ENCODE data around the gene UMAD1.

The UMAD1 gene

DNA sequence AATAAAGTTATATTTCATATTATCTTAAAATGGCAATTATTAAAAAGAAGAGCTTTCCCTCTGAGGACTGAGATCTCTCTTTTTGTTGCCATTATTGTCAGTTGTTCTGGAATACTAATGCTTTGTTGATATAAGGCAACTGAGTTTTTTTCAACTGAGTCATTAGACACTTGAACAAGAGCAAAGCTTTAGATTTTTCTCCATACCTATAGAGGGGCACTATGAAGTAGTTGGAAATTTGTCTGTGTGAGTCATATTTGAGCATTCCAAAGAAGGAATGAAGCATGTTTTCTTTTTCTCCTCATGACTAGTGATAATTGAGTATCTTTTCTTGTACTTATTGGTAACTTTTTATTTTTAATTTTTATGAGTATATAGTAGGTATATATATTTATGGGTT lies 53.3 kb downstream of the UMAD1 start:
- DNase-seq, result no peak

- DNase-seq, result no peak
These were observed 54.0 kb downstream of the UMAD1 start for GRCh38 chr7:7694542-7694941.

- DNase-seq, result no peak
These were observed 54.7 kb downstream of the UMAD1 start for GRCh38 chr7:7695111-7695817.

DNA sequence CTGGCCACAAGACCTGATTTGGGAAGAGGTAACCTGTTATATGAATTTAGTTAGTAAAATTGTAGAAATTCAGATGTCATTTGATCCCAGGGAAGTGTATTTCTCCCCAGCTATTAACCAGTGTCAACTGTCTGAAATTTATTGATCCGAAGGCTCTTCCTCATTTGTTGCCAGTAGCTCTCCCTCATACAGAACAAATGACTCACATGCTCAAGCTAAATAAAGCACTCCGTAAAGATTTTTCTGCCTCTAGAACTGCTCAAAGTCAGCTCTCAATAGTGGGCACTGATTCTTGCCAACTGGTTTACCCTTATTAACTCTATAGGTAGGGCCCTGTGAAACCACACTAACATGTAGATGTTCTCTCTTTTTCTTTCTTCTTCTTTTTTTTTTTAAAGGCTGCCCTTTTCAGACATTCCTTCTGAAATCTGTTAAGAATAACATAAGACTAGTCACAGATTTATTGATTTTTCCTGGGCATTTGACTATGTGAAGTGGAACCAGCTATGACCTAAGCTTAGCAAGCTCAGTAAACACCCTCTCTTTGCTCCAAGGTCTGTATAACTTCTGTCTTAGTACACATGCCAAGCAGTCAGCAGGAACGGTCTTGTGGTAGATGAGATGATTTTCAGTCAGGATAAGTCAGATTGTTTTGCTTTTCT lies 56.0 kb downstream of the UMAD1 start:
- no peak for DNase-seq

- DNase-seq, result no peak
These were observed 58.4 kb downstream of the UMAD1 start for GRCh38 chr7:7698930-7699329.

- no peak for DNase-seq
These were observed 58.8 kb downstream of the UMAD1 start for GRCh38 chr7:7699380-7699779.

DNA sequence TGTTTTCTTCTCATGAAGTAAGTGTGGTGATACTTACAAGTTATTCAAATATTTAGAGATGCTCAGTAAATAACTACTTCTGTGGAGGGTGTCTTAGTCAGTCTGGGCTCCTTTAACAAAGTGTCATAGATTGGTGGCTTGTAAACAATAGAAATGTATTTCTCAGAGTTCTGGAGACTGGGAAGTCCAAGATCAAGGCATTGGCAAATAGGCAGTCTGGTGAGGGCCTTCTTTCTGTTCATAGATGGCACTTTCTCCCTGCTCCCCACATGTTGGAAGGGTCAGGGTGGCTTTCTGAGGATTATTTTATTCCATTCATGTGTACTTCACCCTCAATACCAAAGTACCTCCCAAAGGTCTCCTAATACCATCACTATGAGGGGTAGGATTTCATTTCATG lies 59.4 kb downstream of the UMAD1 start:
- no peak for DNase-seq

DNA sequence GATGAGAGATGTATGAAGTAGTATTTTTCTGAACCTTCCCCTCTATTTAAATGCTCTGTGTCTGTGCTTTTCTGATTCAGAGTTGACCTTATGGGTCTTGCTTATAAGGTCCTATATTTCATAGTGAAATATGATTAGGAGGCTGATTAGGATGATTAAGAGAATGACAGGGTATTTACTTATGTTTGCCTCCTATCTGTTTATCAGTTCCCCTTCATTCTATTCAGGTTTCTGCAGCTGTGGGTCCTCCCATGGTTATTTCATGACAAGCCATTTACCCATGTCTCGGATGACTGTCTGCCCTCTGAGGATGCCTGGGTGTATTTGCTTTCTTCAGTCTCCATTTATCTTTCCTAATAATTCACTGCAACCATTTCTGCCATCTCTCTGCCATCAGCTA lies 61.0 kb downstream of the UMAD1 start:
- no peak for DNase-seq

DNA sequence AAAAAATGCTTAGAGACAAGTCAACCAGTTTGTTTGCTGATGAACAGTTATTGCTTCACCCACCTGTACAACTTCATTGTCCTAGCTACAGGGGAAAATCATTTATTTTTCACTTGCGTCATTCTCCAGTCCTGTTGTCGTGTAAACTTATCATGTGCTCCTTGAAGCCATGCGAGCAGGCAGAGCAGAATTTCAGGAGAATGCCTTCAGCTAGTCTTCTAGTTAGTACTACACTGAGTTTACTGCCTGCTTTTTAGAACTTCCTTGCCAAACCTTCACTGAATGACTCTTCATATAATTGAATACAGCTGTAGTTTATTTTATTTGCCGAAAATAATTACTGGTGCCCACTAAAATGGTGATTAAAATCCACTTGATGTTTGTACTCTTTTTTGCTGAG lies 62.3 kb downstream of the UMAD1 start:
- no peak for DNase-seq

DNA sequence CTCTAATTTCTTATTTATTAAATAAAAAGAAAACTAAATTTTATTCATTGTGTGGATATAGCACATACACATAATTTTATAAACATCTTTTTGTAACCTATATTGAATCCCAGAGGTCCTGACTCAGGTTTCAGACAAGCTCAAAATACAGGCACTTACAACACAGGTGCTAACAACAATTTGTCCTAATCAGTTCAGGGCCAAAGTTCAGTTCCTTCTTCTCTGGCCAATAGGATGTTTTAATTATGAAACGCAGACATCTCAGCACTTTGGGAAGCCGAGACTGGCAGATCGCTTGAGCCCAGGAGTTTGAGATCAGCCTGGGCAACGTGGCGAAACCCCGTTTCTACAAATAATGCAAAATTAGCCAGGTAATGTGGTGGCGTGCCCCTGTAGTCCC lies 62.9 kb downstream of the UMAD1 start:
- no peak for DNase-seq

DNA sequence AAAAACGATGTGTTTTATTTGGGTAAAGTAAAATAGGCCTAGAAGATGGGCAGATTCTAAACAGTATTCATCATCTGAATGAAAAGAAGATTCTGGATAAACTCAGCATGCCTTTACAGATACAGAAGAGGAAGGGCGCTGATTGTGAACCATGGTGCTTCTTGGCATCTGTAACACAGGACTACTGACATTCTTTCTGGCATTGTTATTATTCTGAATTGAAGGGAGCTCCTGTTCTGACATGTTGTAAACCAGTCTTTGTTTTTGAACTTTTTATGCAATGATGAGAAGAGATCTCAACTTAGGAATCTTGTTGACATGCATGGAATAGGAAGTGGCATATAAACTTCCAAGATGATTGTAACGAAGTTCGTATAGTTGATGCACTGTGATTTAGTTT lies 64.3 kb downstream of the UMAD1 start:
- DNase-seq, result no peak

DNA sequence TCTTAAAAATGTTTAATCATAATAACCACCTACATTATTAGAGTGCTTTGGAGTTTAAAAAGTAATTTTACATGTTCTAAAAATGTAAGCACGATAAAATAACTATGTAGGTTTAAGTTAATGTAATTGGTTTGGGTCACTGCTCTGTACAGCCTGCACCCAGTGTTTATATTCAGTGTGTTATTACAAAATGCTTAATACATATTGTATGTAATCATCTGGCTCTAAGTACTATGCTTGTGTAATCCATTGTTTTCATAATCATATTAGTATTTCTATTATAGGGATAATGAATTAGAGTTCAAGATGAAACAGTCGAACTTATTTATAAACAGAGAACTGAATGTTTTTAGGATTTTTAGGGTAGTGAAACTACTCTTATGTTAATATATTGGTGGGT lies 64.8 kb downstream of the UMAD1 start:
- DNase-seq, result no peak

GRCh38 chr7:7706101-7706511 lies 65.6 kb downstream of the UMAD1 start:
- no peak for DNase-seq

GRCh38 chr7:7706556-7707172 lies 66.1 kb downstream of the UMAD1 start:
- DNase-seq, result no peak

- no peak for DNase-seq
These were observed 66.7 kb downstream of the UMAD1 start for GRCh38 chr7:7707246-7707645.

DNA sequence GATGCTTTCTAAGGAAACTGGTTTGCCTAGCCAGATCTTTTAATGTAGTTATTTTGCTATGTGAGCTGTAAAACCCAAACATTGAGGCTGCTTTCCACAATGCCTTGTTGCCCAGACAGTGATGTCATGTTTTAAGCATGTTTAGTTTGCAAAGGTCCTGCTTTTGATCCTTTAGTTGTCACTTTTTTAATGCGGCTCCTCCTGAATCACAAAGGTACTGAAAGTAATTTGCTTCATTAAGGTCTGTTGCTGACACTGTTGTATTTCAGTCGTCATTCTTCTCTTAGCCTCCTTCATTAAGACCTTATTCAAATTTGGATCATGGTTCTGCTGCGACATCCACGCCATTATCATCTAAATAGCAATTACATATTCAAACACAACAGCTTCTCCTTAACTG lies 67.3 kb downstream of the UMAD1 start:
- DNase-seq, result no peak

- no peak for DNase-seq
These were observed 68.7 kb downstream of the UMAD1 start for GRCh38 chr7:7709291-7709690.

DNA sequence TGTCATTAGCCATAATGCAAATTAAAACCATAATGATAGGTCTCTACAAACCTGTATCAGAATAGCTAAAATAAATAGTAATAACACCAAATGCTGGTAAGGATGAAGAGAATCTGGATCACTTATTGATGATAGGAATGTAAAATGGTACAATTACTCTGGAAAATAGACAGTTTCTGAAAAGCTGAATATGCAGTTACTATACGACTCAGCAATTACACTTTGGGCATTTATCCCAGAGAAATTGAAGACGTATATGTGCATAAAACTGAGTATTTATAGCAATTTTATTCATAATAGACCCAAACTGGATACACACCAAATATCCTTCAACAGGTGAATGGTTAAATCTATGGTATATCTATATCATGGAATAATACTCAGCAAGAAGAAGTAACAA lies 69.9 kb downstream of the UMAD1 start:
- DNase-seq, result no peak

GRCh38 chr7:7713730-7714129 lies 73.2 kb downstream of the UMAD1 start:
- DNase-seq, result no peak

GRCh38 chr7:7718492-7718891 lies 77.9 kb downstream of the UMAD1 start, which contains the start of gene RPA3:
Gene RPA3 (minus strand): TSS chr7:7718607. CDS start chr7:7640418, 78,189 bp downstream.
- DNase-seq, result no peak

- DNase-seq, result peak in 2 of 5 experiments; percentile 8 to 92
These were observed 78.7 kb downstream of the UMAD1 start for GRCh38 chr7:7719236-7719635.

- DNase-seq, result no peak
These were observed 79.6 kb downstream of the UMAD1 start for GRCh38 chr7:7720193-7720592.

DNA sequence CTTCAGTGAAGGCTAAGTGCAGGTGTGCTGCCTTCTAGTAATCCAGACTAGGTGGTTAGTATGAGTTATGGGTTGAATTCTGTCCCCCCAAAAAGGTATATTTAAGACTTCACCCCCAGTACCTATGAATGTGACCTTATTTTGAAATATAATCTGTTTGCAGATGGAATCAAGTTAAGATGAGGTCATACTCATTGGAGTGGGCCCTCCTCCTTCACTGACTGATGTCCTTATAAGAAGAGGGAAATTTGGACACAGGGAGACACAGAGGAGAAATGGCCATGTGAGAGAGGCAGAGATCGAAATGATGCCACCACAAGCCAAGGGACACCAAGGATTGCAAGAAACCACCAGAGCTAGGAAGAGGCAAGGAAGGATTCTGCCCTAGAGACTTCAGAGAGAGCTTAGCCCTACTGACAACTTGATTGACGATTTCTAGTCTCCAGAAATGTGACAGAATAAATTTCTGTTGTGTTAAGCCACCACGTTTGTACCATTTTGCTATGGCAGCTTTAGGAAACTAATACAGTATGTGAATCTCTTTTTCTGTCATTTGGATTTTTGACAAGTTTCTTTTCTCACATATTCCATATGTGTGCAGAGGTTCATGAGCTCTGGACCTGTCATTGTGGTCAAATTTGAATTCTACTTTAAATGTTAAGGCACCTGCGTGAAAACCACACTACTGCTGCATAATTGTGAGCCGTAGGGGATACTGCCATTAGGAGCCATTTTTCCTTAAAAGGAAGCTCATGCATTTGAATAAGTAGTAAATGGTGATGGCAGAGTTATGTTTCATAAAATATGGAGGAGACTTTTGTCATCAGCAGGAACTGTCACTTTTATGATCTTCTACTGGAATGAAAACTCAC lies 80.4 kb downstream of the UMAD1 start:
- no peak for DNase-seq

Measured in T-helper 2 cell (primary cell).